KG1 (cell line): ENCODE results near the gene DELE1.

Experiments
- DNase-seq: peaks from one replicate; lab custom pipeline; 2025; lab: John Stamatoyannopoulos, UW

DELE1 gene

GRCh38 chr5:141957367-141957996 is 33.8 kb downstream of the DELE1 start:
- DNase-seq: no peak

GRCh38 chr5:141958113-141958512 is 34.4 kb downstream of the DELE1 start, which contains the start of gene PCDH12:
PCDH12 (minus strand) TSS chr5:141958202; CDS start chr5:141957851, 351 bp downstream.
- DNase-seq: no peak

GRCh38 chr5:141958546-141959172 is 35.0 kb downstream of the DELE1 start:
- no peak for DNase-seq

DNA sequence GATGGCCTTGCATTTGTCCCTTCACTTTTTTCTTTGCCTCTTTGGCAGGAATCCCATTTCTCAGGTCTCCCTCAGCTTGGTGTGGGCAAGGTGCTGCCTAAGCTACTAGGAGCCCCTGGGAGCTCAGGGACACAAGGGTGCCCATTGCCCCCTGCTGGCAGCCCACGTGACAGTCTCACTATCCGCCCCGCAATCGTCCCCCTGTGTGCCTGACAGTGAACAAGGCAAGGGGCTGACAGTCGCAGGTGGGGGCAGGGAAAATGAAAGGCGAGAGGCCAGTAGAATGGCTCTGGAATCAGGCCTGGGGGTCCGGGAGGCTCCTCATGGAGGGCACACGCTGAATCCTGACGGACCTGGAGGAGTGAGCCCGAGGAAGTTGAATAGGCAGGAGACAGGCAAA is 36.3 kb downstream of the DELE1 start:
- no peak for DNase-seq

GRCh38 chr5:141960449-141961323 is 37.0 kb downstream of the DELE1 start:
- DNase-seq: peak; percentile 80

DNA sequence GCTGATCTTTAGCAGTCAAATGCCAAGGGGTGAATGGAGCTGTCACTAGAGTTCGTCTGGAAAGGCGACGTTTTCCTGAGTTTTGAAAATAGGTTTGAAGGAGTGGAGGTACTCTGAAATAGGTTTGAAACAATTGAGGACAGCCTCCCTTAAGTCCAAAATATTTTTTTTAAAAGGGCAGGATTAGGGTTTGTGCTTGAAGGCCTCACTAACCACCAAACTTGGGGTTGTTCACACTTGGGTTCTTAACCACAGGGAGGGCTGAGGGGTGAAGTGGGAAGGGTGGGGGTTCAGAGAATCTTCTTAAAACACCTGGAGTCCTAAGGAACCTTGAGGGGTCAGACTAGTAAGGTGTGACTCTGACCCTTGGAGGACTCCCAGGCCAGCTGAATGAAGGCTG is 37.8 kb downstream of the DELE1 start:
- DNase-seq: no peak

DNA sequence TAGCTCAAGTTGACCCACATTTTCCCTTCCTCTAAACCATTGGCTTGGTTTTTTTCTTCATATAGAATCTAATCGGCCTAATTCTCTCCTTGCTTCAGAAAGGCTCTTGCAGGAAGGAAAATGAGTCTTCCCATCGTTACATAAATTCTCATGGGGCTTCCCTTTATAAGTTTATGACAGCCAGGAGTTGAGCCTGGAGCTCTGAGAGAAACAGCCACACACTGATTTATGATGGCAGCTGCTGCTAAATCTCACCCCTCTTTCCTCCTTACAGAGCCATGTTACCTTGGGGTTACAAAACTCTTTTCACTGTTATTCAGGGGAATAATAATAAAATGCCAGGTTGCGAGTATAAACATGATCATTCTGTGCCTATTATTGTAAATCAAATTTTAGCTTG is 40.0 kb downstream of the DELE1 start:
- DNase-seq: no peak

DNA sequence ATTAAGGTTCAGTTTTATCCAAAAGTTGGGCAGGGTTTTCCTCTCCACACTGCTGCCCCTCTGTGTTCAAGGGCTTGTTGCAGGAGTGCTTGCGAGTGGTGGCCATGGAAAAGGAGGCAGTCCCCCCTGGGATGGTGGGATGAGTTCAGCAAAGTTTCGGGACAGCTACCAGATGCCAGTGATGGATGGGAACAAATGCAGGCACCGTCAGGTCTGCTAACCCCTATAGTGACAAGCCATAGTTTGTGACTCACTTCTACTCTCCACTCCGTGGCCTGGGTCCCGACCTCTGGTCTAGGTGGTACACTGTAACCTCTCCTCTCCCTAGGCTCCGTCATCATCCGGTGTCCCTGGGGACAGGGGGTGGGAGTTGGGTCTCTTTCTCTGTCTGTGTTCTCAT is 41.4 kb downstream of the DELE1 start:
- DNase-seq: no peak

- DNase-seq: no peak
Measured at GRCh38 chr5:141966275-141966962, 42.7 kb downstream of the DELE1 start.

DNA sequence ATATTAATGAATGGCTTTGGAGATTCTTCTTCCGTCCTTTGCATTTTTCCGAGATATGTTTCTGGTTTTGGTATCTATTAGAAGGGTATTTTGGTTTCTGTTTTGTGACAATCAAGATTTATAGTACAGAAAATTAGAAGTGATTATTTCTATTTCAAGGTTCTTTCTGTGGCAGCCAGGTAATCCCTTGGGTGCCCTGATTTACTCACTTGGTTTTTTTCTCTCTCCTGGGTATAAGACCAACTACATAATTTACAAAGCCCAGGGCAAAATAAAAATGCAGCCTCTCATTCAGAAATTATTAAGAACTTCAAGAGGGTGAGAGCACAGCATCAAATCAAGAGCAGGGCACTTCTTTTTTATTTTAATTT is 43.3 kb downstream of the DELE1 start:
- DNase-seq: no peak

- DNase-seq: peak; percentile 51
Measured at GRCh38 chr5:141968914-141969608, 45.4 kb downstream of the DELE1 start, which contains the start of gene RNF14. RNF14 (plus strand) TSS chr5:141969105; CDS start chr5:141973589, 4,484 bp downstream.

GRCh38 chr5:141969783-141970771 is 46.4 kb downstream of the DELE1 start:
- DNase-seq: no peak

- no peak for DNase-seq
Measured at GRCh38 chr5:141973871-141974595, 50.4 kb downstream of the DELE1 start.

GRCh38 chr5:141976176-141976575 is 52.5 kb downstream of the DELE1 start:
- DNase-seq: no peak

DNA sequence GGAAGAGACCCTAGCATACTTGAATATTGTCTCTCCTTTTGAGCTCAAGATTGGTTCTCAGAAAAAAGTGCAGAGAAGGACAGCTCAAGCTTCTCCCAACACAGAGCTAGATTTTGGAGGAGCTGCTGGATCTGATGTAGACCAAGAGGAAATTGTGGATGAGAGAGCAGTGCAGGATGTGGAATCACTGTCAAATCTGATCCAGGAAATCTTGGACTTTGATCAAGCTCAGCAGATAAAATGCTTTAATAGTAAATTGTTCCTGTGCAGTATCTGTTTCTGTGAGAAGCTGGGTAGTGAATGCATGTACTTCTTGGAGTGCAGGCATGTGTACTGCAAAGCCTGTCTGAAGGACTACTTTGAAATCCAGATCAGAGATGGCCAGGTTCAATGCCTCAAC is 54.7 kb downstream of the DELE1 start:
- DNase-seq: no peak

GRCh38 chr5:141982626-141983025 is 59.0 kb downstream of the DELE1 start:
- DNase-seq: no peak

GRCh38 chr5:141986072-141986471 is 62.4 kb downstream of the DELE1 start:
- DNase-seq: no peak

- DNase-seq: no peak
Measured at GRCh38 chr5:141989720-141990119, 66.0 kb downstream of the DELE1 start.
